OCI-LY1 (cell line): ENCODE data around the gene SLC25A33.

Experiments used
- H2AFZ ChIP-seq: fragments of 200-600 bp; sonication (generic), shearing (Covaris generic); 2 replicates; pipeline ENCODE4 v1.6.0; 2014; ENCODE audit warnings: antibody characterized with exemption, mild to moderate bottlenecking, low read length
- H3F3A ChIP-seq: fragments of 200-600 bp; sonication (generic), shearing (Covaris generic); 2 replicates; pipeline ENCODE4 v1.6.0; 2014; ENCODE audit warnings: mild to moderate bottlenecking, antibody characterized with exemption, low read length, moderate library complexity; ENCODE audit not compliant: insufficient read depth
- H3K27ac ChIP-seq: fragments of 200-600 bp; sonication (generic); 2 replicates; pipeline ENCODE4 v1.5.1; 2014; ENCODE audit warnings: low read length, mixed run types, mild to moderate bottlenecking, low read depth; ENCODE audit not compliant: poor library complexity, severe bottlenecking
- H3K27me3 ChIP-seq: fragments of 200-600 bp; sonication (generic); 2 replicates; pipeline ENCODE4 v1.6.0; 2014; ENCODE audit warnings: antibody characterized with exemption, mild to moderate bottlenecking, low read length, moderate library complexity; ENCODE audit not compliant: insufficient read depth
- H3K36me3 ChIP-seq: fragments of 200-600 bp; sonication (generic); 2 replicates; pipeline ENCODE4 v1.6.1; 2014; ENCODE audit warnings: mild to moderate bottlenecking, antibody characterized with exemption, low read length, moderate library complexity, mixed read lengths; ENCODE audit not compliant: insufficient read depth
- H3K4me1 ChIP-seq: fragments of 200-600 bp; sonication (generic); 2 replicates; pipeline ENCODE4 v1.5.1; 2014; ENCODE audit warnings: mild to moderate bottlenecking, low read length, moderate library complexity; ENCODE audit not compliant: insufficient read depth, severe bottlenecking
- H3K4me2 ChIP-seq: fragments of 200-600 bp; sonication (generic), shearing (Covaris generic); 2 replicates; pipeline ENCODE4 v1.6.1; 2014; ENCODE audit warnings: low read length
- H3K4me3 ChIP-seq: fragments of 200-600 bp; sonication (generic); 2 replicates; pipeline ENCODE4 v1.5.1; 2014; ENCODE audit warnings: low read length, low read depth, mild to moderate bottlenecking, mixed read lengths; ENCODE audit not compliant: poor library complexity, severe bottlenecking
- H3K79me2 ChIP-seq: fragments of 200-600 bp; shearing (Covaris generic); 2 replicates; pipeline ENCODE4 v1.6.1; 2016; ENCODE audit warnings: mixed run types, low read length, mixed read lengths; ENCODE audit not compliant: insufficient read depth
- H3K9ac ChIP-seq: fragments of 200-600 bp; sonication (generic), shearing (Covaris generic); 2 replicates; pipeline ENCODE4 v1.6.1; 2014; ENCODE audit warnings: mild to moderate bottlenecking, low read length, mixed read lengths
- H3K9me2 ChIP-seq: fragments of 200-600 bp; sonication (generic), shearing (Covaris generic); 2 replicates; pipeline ENCODE4 v1.6.1; 2014; ENCODE audit warnings: low read depth, mild to moderate bottlenecking, low read length, mixed read lengths
- H3K9me3 ChIP-seq: fragments of 200-600 bp; shearing (Covaris generic); 2 replicates; pipeline ENCODE4 v1.6.1; 2014; ENCODE audit warnings: low read length, mixed read lengths
- H4K20me1 ChIP-seq: fragments of 200-600 bp; sonication (generic), shearing (Covaris generic); 2 replicates; pipeline ENCODE4 v1.6.0; 2016; ENCODE audit warnings: mild to moderate bottlenecking, low read length; ENCODE audit not compliant: insufficient read depth
- CTCF ChIP-seq: fragments of 200-600 bp; sonication (generic), shearing (Covaris generic); IDR thresholded peaks from 2 replicates; pipeline ENCODE4 v1.5.1; 2017; ENCODE audit warnings: mild to moderate bottlenecking, antibody characterized with exemption, low read length, moderate library complexity, mixed read lengths
- EZH2 ChIP-seq: fragments of 200-600 bp; sonication (generic), shearing (Covaris generic); IDR thresholded peaks from 2 replicates; pipeline ENCODE4 v1.8.0; 2017; ENCODE audit warnings: borderline replicate concordance, mixed run types, mild to moderate bottlenecking, antibody characterized with exemption, low read length, moderate library complexity, mixed read lengths

Gene SLC25A33

GRCh38 chr1:9628541-9629444 is 89.5 kb downstream of the SLC25A33 start:
- no peaks in the 10 kb centered on the region for H3K79me2 ChIP-seq

GRCh38 chr1:9629445-9630201 is 90.4 kb downstream of the SLC25A33 start:
- Histone ChIP-seq H4K20me1 (no peaks in the 10 kb centered on the region), H3F3A (no peaks in the 10 kb centered on the region), H3K4me1 (peaks cover 55% of the 10 kb centered on the region), H3K9me3 (no peaks in the 10 kb centered on the region; the same call in 1 of the 2 replicates), H3K4me3 (peak overlapping the region; percentile 47), H3K4me2 (peak overlapping the region; percentile 65), H3K79me2 (no peaks in the 10 kb centered on the region), H3K27ac (peak overlapping the region; percentile 94), H3K36me3 (no peaks in the 10 kb centered on the region), H2AFZ (no peak overlapping the region), H3K9ac (peak overlapping the region; percentile 58), H3K9me2 (no peaks in the 10 kb centered on the region), H3K27me3 (no peaks in the 10 kb centered on the region)
- no peak for TF ChIP-seq CTCF
- TF ChIP-seq EZH2: no peak

More at GRCh38 chr1:9628541-9629444, 89.5 kb downstream of the SLC25A33 start:
- H3K9me3 ChIP-seq: no peaks in the 10 kb centered on the region
- TF ChIP-seq EZH2 (no peak), CTCF (no peak)
- no peaks in the 10 kb centered on the region for H3K36me3 ChIP-seq
- peak overlapping the region; percentile 63 for H3K9ac ChIP-seq
- H2AFZ ChIP-seq: no peak overlapping the region
- H3K4me3 ChIP-seq: peak overlapping the region; percentile 47
- H3K27me3 ChIP-seq: no peaks in the 10 kb centered on the region; the same call in 1 of the 2 replicates
- no peaks in the 10 kb centered on the region for H4K20me1 ChIP-seq
- no peaks in the 10 kb centered on the region for H3K9me2 ChIP-seq
- H3K4me1 ChIP-seq: peaks cover 55% of the 10 kb centered on the region
- H3K4me2 ChIP-seq: peak overlapping the region; percentile 65
- no peaks in the 10 kb centered on the region for H3F3A ChIP-seq
- H3K27ac ChIP-seq: peak overlapping the region; percentile 94

GRCh38 chr1:9630331-9631111 is 91.3 kb downstream of the SLC25A33 start:
- Histone ChIP-seq H3K27ac (peak overlapping the region; percentile 94), H3K79me2 (no peaks in the 10 kb centered on the region), H3K9me2 (no peaks in the 10 kb centered on the region), H3K9me3 (no peaks in the 10 kb centered on the region; the same call in 1 of the 2 replicates), H3F3A (no peaks in the 10 kb centered on the region), H3K4me3 (peak overlapping the region; percentile 47), H3K27me3 (no peaks in the 10 kb centered on the region), H3K9ac (peak overlapping the region; percentile 58; the same call in 1 of the 2 replicates), H3K4me1 (peaks cover 55% of the 10 kb centered on the region), H3K4me2 (peak overlapping the region; percentile 65), H3K36me3 (no peaks in the 10 kb centered on the region), H2AFZ (no peak overlapping the region), H4K20me1 (no peaks in the 10 kb centered on the region)
- TF ChIP-seq CTCF (no peak), EZH2 (no peak)
